HG03045 (cell line): ENCODE measurements around the gene SETD2.

Experiments used
- ATAC-seq: cut with Tn5 transposase; IDR thresholded peaks from one replicate; pipeline ENCODE4 v1.9.1; 2021; ENCODE audit warnings: mild to moderate bottlenecking, moderate library complexity; ENCODE audit not compliant: unreplicated experiment

Gene SETD2

GRCh38 chr3:46999516-47000197, 164.3 kb downstream of the SETD2 start:
- no peak for ATAC-seq

GRCh38 chr3:46998852-46999515, 164.9 kb downstream of the SETD2 start:
- no peak for ATAC-seq

- no peak for ATAC-seq
Measured at GRCh38 chr3:46998121-46998851, 165.6 kb downstream of the SETD2 start.

GRCh38 chr3:46997453-46998091, 166.3 kb downstream of the SETD2 start:
- ATAC-seq: no peak

GRCh38 chr3:46996689-46997452, 167.0 kb downstream of the SETD2 start:
- ATAC-seq: no peak

GRCh38 chr3:46995901-46996562, 167.9 kb downstream of the SETD2 start:
- no peak for ATAC-seq

- ATAC-seq: no peak
Measured at GRCh38 chr3:46994801-46995731, 168.8 kb downstream of the SETD2 start.

- ATAC-seq: no peak
Measured at GRCh38 chr3:46993986-46994385, 169.9 kb downstream of the SETD2 start.

GRCh38 chr3:46993292-46993691, 170.6 kb downstream of the SETD2 start:
- no peak for ATAC-seq

- no peak for ATAC-seq
Measured at GRCh38 chr3:46992231-46992630, 171.7 kb downstream of the SETD2 start.

- no peak for ATAC-seq
Measured at GRCh38 chr3:46991406-46992165, 172.3 kb downstream of the SETD2 start.

GRCh38 chr3:46990573-46991374, 173.1 kb downstream of the SETD2 start:
- peak; percentile 43 for ATAC-seq

- no peak for ATAC-seq
Measured at GRCh38 chr3:46989146-46989810, 174.6 kb downstream of the SETD2 start.

- no peak for ATAC-seq
Measured at GRCh38 chr3:46988616-46989015, 175.3 kb downstream of the SETD2 start.

- ATAC-seq: peak; percentile 55
Measured at GRCh38 chr3:46987743-46988401, 176.0 kb downstream of the SETD2 start.

GRCh38 chr3:46987319-46987742, 176.6 kb downstream of the SETD2 start:
- no peak for ATAC-seq
